SU-DHL-6 (cell line): ENCODE results near the gene MYO6.

ENCODE experiments used
- H2AFZ ChIP-seq: fragments of 200-600 bp; sonication (generic); 2 replicates; pipeline ENCODE4 v1.6.1; 2014; ENCODE audit warnings: low read depth, mild to moderate bottlenecking, moderate library complexity, mixed read lengths, antibody characterized with exemption, low read length; ENCODE audit not compliant: severe bottlenecking
- H3F3A ChIP-seq: fragments of 200-600 bp; shearing (Covaris generic); 2 replicates; pipeline ENCODE4 v1.6.0; 2016; ENCODE audit warnings: antibody characterized with exemption, mild to moderate bottlenecking; ENCODE audit not compliant: insufficient read depth
- H3K27ac ChIP-seq: fragments of 200-600 bp; sonication (generic); 2 replicates; pipeline ENCODE4 v1.5.1; 2016; ENCODE audit warnings: low read depth, mild to moderate bottlenecking, low read length, moderate library complexity, mixed read lengths
- H3K27me3 ChIP-seq: fragments of 200-600 bp; sonication (generic), shearing (Covaris generic); 2 replicates; pipeline ENCODE4 v1.6.0; 2014; ENCODE audit warnings: mild to moderate bottlenecking, low read length
- H3K36me3 ChIP-seq: fragments of 200-600 bp; sonication (generic); 2 replicates; pipeline ENCODE4 v1.6.1; 2014; ENCODE audit warnings: mild to moderate bottlenecking, low read length, mixed read lengths
- H3K4me2 ChIP-seq: fragments of 300-600, 200-600 bp; shearing (Covaris generic), sonication (generic); 2 replicates; pipeline ENCODE4 v1.6.0; 2014; ENCODE audit warnings: low read length, low read depth, mild to moderate bottlenecking; ENCODE audit not compliant: poor library complexity, severe bottlenecking
- H3K4me3 ChIP-seq: fragments of 200-600 bp; sonication (generic); 2 replicates; pipeline ENCODE4 v1.5.1; 2014; ENCODE audit warnings: antibody characterized with exemption, low read length, mild to moderate bottlenecking, mixed read lengths; ENCODE audit not compliant: insufficient read depth, poor library complexity, severe bottlenecking
- H3K79me2 ChIP-seq: fragments of 200-600 bp; sonication (generic); 2 replicates; pipeline ENCODE4 v1.6.1; 2014; ENCODE audit warnings: mild to moderate bottlenecking, low read length, moderate library complexity; ENCODE audit not compliant: insufficient read depth
- H3K9ac ChIP-seq: fragments of 200-600 bp; sonication (generic); 2 replicates; pipeline ENCODE4 v1.7.0; 2014; ENCODE audit warnings: mild to moderate bottlenecking, low read length
- H3K9me2 ChIP-seq: fragments of 200-600 bp; sonication (generic); replicated peaks from 2 replicates; pipeline ENCODE4 v1.6.1; 2014; ENCODE audit warnings: low read length; ENCODE audit not compliant: insufficient read depth
- H3K9me3 ChIP-seq: fragments of 200-600 bp; sonication (generic); 2 replicates; pipeline ENCODE4 v1.6.1; 2014; ENCODE audit warnings: low read length, mixed read lengths; ENCODE audit not compliant: insufficient read depth
- H4K20me1 ChIP-seq: fragments of 200-600 bp; sonication (generic); 2 replicates; pipeline ENCODE4 v1.6.1; 2014; ENCODE audit warnings: low read depth, mild to moderate bottlenecking, antibody characterized with exemption, low read length, moderate library complexity, mixed read lengths
- EZH2phosphoT487 ChIP-seq: fragments of 200-600 bp; sonication (generic), shearing (Covaris generic); conservative IDR thresholded peaks from 2 replicates; pipeline ENCODE4 v1.6.1; 2018; ENCODE audit warnings: mild to moderate bottlenecking, antibody characterized with exemption, low read length, moderate library complexity, mixed read lengths
- TF ChIP-seq, protein P1 (sequence below): fragments of 200-600 bp; sonication (generic); IDR thresholded peaks from one replicate; pipeline ENCODE4 v1.5.1; 2017; ENCODE audit warnings: antibody characterized with exemption, mild to moderate bottlenecking, low read length, moderate library complexity; ENCODE audit not compliant: insufficient read depth, poor library complexity, severe bottlenecking

MYO6 gene

DNA sequence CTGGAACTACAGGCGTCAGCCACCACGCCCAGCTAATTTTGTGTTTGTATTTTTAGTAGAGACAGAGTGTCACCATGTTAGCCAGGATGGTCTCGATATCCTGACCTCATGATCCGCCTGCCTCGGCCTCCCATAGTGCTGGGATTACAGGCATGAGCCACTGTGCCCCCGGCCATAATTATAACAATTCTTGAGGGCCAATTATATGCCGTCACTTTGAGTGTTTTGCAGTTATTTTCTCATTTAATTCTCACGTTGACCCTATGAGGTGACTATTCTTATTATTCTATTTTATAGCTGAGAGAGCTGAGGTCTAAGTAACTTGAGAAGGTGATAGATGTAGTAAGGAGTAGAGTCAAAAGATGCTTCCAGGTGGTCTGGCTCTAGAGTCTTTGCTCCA, 13.0 kb downstream of the MYO6 start:
- Histone ChIP-seq H3K9me3 (no peaks in the 10 kb centered on the region), H3F3A (0 out of 2 replicates have a peak, but pooled peaks cover 3% of the 10 kb centered on the region), H3K9ac (no peak overlapping the region), H3K79me2 (no peaks in the 10 kb centered on the region), H3K4me3 (no peak overlapping the region), H3K9me2 (no peaks in the 10 kb centered on the region), H3K4me2 (no peak overlapping the region), H3K27me3 (no peaks in the 10 kb centered on the region), H3K36me3 (no peaks in the 10 kb centered on the region), H4K20me1 (no peaks in the 10 kb centered on the region), H2AFZ (no peak overlapping the region), H3K27ac (no peak overlapping the region)
- TF ChIP-seq, protein P1, sequence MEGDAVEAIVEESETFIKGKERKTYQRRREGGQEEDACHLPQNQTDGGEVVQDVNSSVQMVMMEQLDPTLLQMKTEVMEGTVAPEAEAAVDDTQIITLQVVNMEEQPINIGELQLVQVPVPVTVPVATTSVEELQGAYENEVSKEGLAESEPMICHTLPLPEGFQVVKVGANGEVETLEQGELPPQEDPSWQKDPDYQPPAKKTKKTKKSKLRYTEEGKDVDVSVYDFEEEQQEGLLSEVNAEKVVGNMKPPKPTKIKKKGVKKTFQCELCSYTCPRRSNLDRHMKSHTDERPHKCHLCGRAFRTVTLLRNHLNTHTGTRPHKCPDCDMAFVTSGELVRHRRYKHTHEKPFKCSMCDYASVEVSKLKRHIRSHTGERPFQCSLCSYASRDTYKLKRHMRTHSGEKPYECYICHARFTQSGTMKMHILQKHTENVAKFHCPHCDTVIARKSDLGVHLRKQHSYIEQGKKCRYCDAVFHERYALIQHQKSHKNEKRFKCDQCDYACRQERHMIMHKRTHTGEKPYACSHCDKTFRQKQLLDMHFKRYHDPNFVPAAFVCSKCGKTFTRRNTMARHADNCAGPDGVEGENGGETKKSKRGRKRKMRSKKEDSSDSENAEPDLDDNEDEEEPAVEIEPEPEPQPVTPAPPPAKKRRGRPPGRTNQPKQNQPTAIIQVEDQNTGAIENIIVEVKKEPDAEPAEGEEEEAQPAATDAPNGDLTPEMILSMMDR: no peak
- no peak for TF ChIP-seq EZH2phosphoT487

DNA sequence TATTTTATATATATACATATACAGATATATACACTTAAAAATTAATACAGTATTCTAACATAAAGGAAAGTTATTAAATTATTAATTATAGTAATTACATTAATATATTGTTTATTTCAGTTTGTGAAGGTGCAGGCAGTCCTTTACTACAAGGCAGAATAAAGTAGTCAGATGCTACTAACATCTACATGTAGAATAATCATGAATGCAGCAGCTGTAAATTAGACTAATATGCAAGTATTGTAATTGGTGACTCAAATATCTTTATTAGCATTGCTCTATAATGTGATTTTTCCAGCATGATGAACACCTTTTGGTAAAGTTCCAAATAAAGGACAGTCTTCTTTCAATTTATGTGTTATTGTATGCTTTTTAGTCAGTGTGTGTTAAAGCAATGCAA, 17.3 kb downstream of the MYO6 start:
- H3K27me3 ChIP-seq: no peaks in the 10 kb centered on the region
- no peak overlapping the region for H3K4me3 ChIP-seq
- H3K9me2 ChIP-seq: no peaks in the 10 kb centered on the region
- no peaks in the 10 kb centered on the region for H4K20me1 ChIP-seq
- H3K9ac ChIP-seq: no peak overlapping the region
- no peaks in the 10 kb centered on the region for H3K79me2 ChIP-seq
- no peak overlapping the region for H3K27ac ChIP-seq
- TF ChIP-seq, protein P1: no peak
- no peak for TF ChIP-seq EZH2phosphoT487
- H2AFZ ChIP-seq: no peak overlapping the region
- no peak overlapping the region for H3K4me2 ChIP-seq
- no peaks in the 10 kb centered on the region for H3K9me3 ChIP-seq
- 0 out of 2 replicates have a peak, but pooled peaks cover 3% of the 10 kb centered on the region for H3F3A ChIP-seq
- H3K36me3 ChIP-seq: no peaks in the 10 kb centered on the region

DNA sequence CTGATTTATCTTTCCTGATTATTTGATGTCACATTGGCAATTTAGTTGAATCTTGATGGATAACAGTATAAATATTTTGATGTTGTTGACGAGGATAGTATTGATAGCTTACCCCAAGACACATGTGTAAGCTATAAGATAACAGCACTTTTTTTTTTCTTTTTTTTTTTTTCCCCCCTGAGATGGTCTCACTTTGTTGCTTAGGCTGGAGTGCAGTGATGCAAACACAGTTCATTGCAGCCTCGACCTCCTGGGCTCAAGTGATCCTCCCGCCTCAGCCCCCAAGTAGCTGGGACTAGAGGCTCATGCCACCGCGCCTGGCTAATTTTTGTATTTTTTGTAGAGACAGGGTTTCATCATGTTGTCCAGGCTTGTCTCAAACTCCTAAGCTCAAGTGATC, 21.8 kb downstream of the MYO6 start:
- TF ChIP-seq EZH2phosphoT487: no peak
- TF ChIP-seq, protein P1: no peak
- Histone ChIP-seq H3K4me3 (no peak overlapping the region), H3K9me2 (no peaks in the 10 kb centered on the region), H3K79me2 (no peaks in the 10 kb centered on the region), H2AFZ (no peak overlapping the region), H3F3A (no peaks in the 10 kb centered on the region), H3K36me3 (no peaks in the 10 kb centered on the region), H3K27ac (no peak overlapping the region), H3K9me3 (no peaks in the 10 kb centered on the region), H3K9ac (no peak overlapping the region), H4K20me1 (no peaks in the 10 kb centered on the region), H3K27me3 (no peaks in the 10 kb centered on the region), H3K4me2 (no peak overlapping the region)

DNA sequence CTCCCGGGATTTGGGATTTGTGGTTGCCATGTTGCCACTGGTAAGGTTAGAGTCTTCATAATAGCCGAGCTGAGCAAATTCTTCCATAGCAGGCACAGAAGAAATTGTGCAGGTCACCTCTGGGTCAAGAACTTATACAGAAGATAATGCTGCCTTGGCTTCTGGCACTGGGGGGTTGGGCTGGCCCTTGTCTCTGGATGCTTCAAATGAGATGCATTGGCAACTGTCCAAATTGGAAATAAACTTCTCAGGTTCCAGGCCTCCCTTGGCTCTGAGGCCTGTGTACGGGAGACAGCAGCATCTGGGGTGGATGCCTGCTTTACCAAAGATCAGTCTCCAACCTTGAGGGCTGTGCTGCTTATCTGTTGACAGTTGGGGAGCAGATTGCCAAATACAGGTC, 26.2 kb downstream of the MYO6 start:
- H2AFZ ChIP-seq: no peak overlapping the region
- no peaks in the 10 kb centered on the region for H3K9me2 ChIP-seq
- no peaks in the 10 kb centered on the region for H3K79me2 ChIP-seq
- H3K27ac ChIP-seq: no peak overlapping the region
- no peak overlapping the region for H3K4me2 ChIP-seq
- H4K20me1 ChIP-seq: no peaks in the 10 kb centered on the region
- H3K27me3 ChIP-seq: no peaks in the 10 kb centered on the region
- H3K9ac ChIP-seq: no peak overlapping the region
- TF ChIP-seq EZH2phosphoT487: no peak
- TF ChIP-seq, protein P1: no peak
- no peak overlapping the region for H3K4me3 ChIP-seq
- H3F3A ChIP-seq: no peaks in the 10 kb centered on the region
- no peaks in the 10 kb centered on the region for H3K9me3 ChIP-seq
- H3K36me3 ChIP-seq: no peaks in the 10 kb centered on the region
